Breast epithelium (tissue), 3 donors: ENCODE measurements around the gene KDM4C.

ENCODE experiments used
- CTCF ChIP-seq, 3 donors: fragments of 450-650 bp; IDR thresholded peaks; one replicate each; pipeline ENCODE4 v1.5.1; 2016 to 2017; ENCODE audit warnings: antibody characterized with exemption in 3 of 3, mild to moderate bottlenecking in 3 of 3, moderate library complexity in 3 of 3
- POLR2A ChIP-seq: fragments of 450-650 bp; IDR thresholded peaks from one replicate; pipeline ENCODE4 v1.6.1; 2016; ENCODE audit warnings: antibody characterized with exemption, mild to moderate bottlenecking, moderate library complexity

DNA sequence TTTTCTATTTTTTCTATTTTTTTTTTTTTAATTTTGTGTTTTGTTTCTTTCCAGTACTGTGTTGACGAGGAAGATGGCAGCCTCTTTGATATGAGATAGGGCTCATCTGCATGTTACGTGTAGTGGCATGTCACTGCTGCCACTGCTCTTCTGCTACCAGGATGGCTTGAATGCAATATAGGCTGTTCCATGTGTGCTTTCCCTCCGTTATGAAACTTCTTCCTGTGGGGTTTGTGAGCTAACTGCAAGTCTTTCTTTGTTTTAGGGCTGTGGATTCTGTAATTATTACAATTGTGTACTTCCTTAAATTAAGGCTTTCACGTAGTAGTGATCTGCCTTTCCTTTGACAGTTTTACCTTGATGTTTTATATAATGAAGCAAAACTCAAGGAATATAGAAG, 184.6 kb downstream of the KDM4C start:
- no peak for TF ChIP-seq CTCF (IDR thresholded peaks at IDR 0.05)
- TF ChIP-seq POLR2A: no peak
